Endodermal cell (in vitro differentiated cells): ENCODE results near the gene CASP1. TPM values are rescaled to one million over a fixed set of nuclear protein-coding genes. Genes with fewer than 3 reads are reported as not detected.

Experiments used
- DNase-seq: peaks from one replicate; pipeline ENCODE4 v3.0.0-alpha.2; 2017
- H3K27ac ChIP-seq: 2 replicates; pipeline ENCODE4 v1.5.1; 2013; ENCODE audit warnings: mild to moderate bottlenecking, low read depth, low read length, moderate library complexity
- H3K27me3 ChIP-seq: 2 replicates; pipeline ENCODE4 v1.6.1; 2013; ENCODE audit warnings: mild to moderate bottlenecking, low read length, moderate library complexity; ENCODE audit not compliant: insufficient read depth, control insufficient read depth, poor library complexity, severe bottlenecking
- H3K36me3 ChIP-seq: 2 replicates; pipeline ENCODE4 v1.7.0; 2013; ENCODE audit warnings: mild to moderate bottlenecking, low read length, moderate library complexity; ENCODE audit not compliant: control insufficient read depth, insufficient read depth
- H3K4me1 ChIP-seq: one replicate; pipeline ENCODE4 v1.7.0; 2013; ENCODE audit warnings: low read length; ENCODE audit not compliant: control insufficient read depth, insufficient read depth
- H3K4me3 ChIP-seq: 2 replicates; pipeline ENCODE4 v1.5.1; 2013; ENCODE audit warnings: mild to moderate bottlenecking, low read length, moderate library complexity
- H3K9ac ChIP-seq: 2 replicates; pipeline ENCODE4 v1.6.1; 2013; ENCODE audit warnings: mild to moderate bottlenecking, low read length, moderate library complexity; ENCODE audit not compliant: poor library complexity, severe bottlenecking; ENCODE audit errors: extremely low read depth
- H3K9me3 ChIP-seq: 2 replicates; pipeline ENCODE4 v1.6.1; 2013; ENCODE audit warnings: mild to moderate bottlenecking, low read length, moderate library complexity; ENCODE audit not compliant: control insufficient read depth
- H3K27ac Mint-ChIP-seq: 2 replicates; pipeline ENCODE4 v1.8.0; 2020; ENCODE audit warnings: mixed read lengths
- H3K27me3 Mint-ChIP-seq: 2 replicates; pipeline ENCODE4 v1.8.0; 2021; ENCODE audit warnings: mild to moderate bottlenecking, mixed read lengths; ENCODE audit not compliant: insufficient read depth
- H3K36me3 Mint-ChIP-seq: 2 replicates; pipeline ENCODE4 v1.8.0; 2020; ENCODE audit warnings: low read depth, mixed read lengths
- H3K4me1 Mint-ChIP-seq: 2 replicates; pipeline ENCODE4 v1.8.0; 2020; ENCODE audit warnings: mixed read lengths
- H3K4me3 Mint-ChIP-seq: 2 replicates; pipeline ENCODE4 v1.8.0; 2020; ENCODE audit warnings: mild to moderate bottlenecking, moderate library complexity, mixed read lengths
- H3K9me3 Mint-ChIP-seq: 2 replicates; pipeline ENCODE4 v1.8.0; 2020; ENCODE audit warnings: mild to moderate bottlenecking, mixed read lengths
- WGBS, 2 experiments: methylation state at CpG; one replicate each; pipeline versions ENCODE4 v1.1.5 to v1.1.7; 2013; ENCODE audit warnings: missing lambda C conversion rate in 2 of 2, mixed read lengths in 1 of 2; ENCODE audit not compliant: insufficient coverage in 1 of 2, insufficient read length in 1 of 2; 5-methylcytosine and 5-hydroxymethylcytosine counted together
- total RNA-seq, 2 donors: library from RNA; stranded (reverse); fragmentation: NEBNext Ultra II Directional in 1 of 2; extraction: Animal tissue kit (Norgen Biotek cat#: 25700) in 1 of 2; gene quantifications; 2 replicates in 1 of 2; 3 replicates in 1 of 2; pipeline ENCODE4 v1.2.1, GENCODE V29; 2021
- TF ChIP-seq, protein P1 (sequence below): fragments of 200-600 bp; sonication (generic); conservative IDR thresholded peaks from 2 replicates; pipeline ENCODE4 v1.5.0; 2021; ENCODE audit warnings: antibody characterized with exemption, mild to moderate bottlenecking

CASP1 gene
- total RNA-seq, 2 donors from 2014 or later = not detected

- H3K36me3 ChIP-seq = no peaks in the 10 kb centered on the region
- no peak overlapping the region for H3K4me3 Mint-ChIP-seq
- H3K9me3 ChIP-seq = no peaks in the 10 kb centered on the region
- H3K4me3 ChIP-seq = no peak overlapping the region
- H3K9me3 Mint-ChIP-seq = no peaks in the 10 kb centered on the region
- H3K4me1 Mint-ChIP-seq = peaks cover 2% of the 10 kb centered on the region
- H3K36me3 Mint-ChIP-seq = no peaks in the 10 kb centered on the region
- H3K27ac Mint-ChIP-seq = no peak overlapping the region
- no peaks in the 10 kb centered on the region for H3K27me3 ChIP-seq
- no peak overlapping the region for H3K27ac ChIP-seq
- peaks cover 4% of the 10 kb centered on the region for H3K4me1 ChIP-seq
- TF ChIP-seq, protein P1, sequence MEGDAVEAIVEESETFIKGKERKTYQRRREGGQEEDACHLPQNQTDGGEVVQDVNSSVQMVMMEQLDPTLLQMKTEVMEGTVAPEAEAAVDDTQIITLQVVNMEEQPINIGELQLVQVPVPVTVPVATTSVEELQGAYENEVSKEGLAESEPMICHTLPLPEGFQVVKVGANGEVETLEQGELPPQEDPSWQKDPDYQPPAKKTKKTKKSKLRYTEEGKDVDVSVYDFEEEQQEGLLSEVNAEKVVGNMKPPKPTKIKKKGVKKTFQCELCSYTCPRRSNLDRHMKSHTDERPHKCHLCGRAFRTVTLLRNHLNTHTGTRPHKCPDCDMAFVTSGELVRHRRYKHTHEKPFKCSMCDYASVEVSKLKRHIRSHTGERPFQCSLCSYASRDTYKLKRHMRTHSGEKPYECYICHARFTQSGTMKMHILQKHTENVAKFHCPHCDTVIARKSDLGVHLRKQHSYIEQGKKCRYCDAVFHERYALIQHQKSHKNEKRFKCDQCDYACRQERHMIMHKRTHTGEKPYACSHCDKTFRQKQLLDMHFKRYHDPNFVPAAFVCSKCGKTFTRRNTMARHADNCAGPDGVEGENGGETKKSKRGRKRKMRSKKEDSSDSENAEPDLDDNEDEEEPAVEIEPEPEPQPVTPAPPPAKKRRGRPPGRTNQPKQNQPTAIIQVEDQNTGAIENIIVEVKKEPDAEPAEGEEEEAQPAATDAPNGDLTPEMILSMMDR = no peak
- H3K9ac ChIP-seq = no peak overlapping the region
- DNase-seq = no peak
- no peaks in the 10 kb centered on the region for H3K27me3 Mint-ChIP-seq
- WGBS, 2 experiments = 100% methylated on average over 1 of the region's 1 CpG; no CpG with 5 or more reads in 1 of the 2 experiments
Measured at GRCh38 chr11:105056446-105056845, 21.5 kb upstream of the CASP1 start.

GRCh38 chr11:105054723-105055493, 20.0 kb upstream of the CASP1 start:
- TF ChIP-seq, protein P1 = no peak
- 82 to 88% methylated on average over 1 to 2 of the region's 2 CpGs for WGBS, 2 experiments
- no peaks in the 10 kb centered on the region for H3K9me3 ChIP-seq
- no peak overlapping the region for H3K4me3 ChIP-seq
- no peak for DNase-seq
- peaks cover 4% of the 10 kb centered on the region for H3K4me1 ChIP-seq
- H3K27me3 ChIP-seq = no peaks in the 10 kb centered on the region
- no peaks in the 10 kb centered on the region for H3K36me3 ChIP-seq
- Mint-ChIP-seq H3K36me3 (no peaks in the 10 kb centered on the region), H3K27ac (no peak overlapping the region), H3K4me1 (peaks cover 2% of the 10 kb centered on the region), H3K27me3 (no peaks in the 10 kb centered on the region), H3K4me3 (no peak overlapping the region), H3K9me3 (no peaks in the 10 kb centered on the region)
- no peak overlapping the region for H3K27ac ChIP-seq
- no peak overlapping the region for H3K9ac ChIP-seq

DNA sequence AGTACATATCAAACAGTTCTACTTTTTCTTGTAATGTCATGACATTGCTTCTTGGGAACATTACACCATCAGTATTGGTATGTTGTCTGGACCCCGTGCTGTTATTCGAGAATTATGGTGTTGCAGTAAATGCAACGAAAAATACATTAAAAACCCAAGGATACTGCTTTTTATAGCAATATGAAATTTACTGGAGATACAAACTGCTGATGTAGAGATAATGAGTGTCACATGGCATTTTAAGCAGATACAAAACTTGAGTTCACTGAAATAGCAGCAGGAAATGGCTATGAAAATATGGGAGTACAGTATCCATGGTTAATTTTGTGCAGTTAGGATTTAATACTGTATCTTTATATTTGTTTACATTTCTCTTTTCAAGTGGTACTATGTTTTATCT, 17.5 kb upstream of the CASP1 start:
- Histone ChIP-seq H3K27ac (no peak overlapping the region), H3K27me3 (no peaks in the 10 kb centered on the region), H3K9ac (no peak overlapping the region), H3K4me1 (peaks cover 4% of the 10 kb centered on the region), H3K36me3 (no peaks in the 10 kb centered on the region), H3K4me3 (no peak overlapping the region), H3K9me3 (no peaks in the 10 kb centered on the region)
- Mint-ChIP-seq H3K27ac (no peak overlapping the region), H3K27me3 (no peaks in the 10 kb centered on the region), H3K4me3 (no peak overlapping the region), H3K4me1 (peaks cover 2% of the 10 kb centered on the region), H3K36me3 (no peaks in the 10 kb centered on the region), H3K9me3 (no peaks in the 10 kb centered on the region)
- TF ChIP-seq, protein P1 = no peak
- 98% methylated on average over 3 of the region's 3 CpGs; no CpG with 5 or more reads in 1 of the 2 experiments for WGBS, 2 experiments
- no peak for DNase-seq
